GM10266 (cell line): ENCODE results near the gene FCHO1.

Experiments
- DNase-seq: peaks from one replicate; pipeline ENCODE4 v3.0.0; 2012; ENCODE audit errors: extremely low spot score
- TF ChIP-seq, protein P1 (sequence below): IDR thresholded peaks from 2 replicates; pipeline ENCODE4 v1.5.1; 2012; ENCODE audit warnings: mild to moderate bottlenecking, low read depth; ENCODE audit not compliant: control insufficient read depth, insufficient read depth; ENCODE audit errors: missing control alignments

The FCHO1 gene

DNA sequence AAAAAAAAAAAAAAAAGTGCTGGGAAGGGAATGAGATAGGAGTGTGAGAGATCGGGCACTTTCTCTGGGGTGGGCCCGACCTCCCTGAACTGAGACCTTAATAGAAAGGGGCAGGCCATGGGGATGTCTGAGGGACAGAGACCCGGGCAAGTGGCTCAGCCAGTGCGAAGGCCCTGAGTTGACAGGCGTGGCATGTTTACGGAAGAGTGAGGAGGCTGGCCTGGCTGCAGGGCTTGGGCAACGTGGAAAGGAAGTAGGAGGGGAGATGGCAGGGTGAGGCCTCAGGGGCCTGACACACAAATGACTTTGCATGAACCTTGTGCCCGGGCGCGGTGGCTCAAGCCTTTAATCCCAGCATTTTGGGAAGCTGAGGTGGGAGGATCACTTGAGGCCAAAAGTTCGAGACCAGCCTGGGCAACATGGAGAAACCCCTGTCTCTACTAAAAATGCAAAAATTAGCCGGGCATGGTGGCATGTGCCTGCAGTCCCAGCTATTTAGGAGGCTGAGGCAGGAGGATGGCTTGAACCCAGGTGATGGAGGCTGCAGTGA lies 13.9 kb downstream of the FCHO1 start:
- TF ChIP-seq, protein P1, sequence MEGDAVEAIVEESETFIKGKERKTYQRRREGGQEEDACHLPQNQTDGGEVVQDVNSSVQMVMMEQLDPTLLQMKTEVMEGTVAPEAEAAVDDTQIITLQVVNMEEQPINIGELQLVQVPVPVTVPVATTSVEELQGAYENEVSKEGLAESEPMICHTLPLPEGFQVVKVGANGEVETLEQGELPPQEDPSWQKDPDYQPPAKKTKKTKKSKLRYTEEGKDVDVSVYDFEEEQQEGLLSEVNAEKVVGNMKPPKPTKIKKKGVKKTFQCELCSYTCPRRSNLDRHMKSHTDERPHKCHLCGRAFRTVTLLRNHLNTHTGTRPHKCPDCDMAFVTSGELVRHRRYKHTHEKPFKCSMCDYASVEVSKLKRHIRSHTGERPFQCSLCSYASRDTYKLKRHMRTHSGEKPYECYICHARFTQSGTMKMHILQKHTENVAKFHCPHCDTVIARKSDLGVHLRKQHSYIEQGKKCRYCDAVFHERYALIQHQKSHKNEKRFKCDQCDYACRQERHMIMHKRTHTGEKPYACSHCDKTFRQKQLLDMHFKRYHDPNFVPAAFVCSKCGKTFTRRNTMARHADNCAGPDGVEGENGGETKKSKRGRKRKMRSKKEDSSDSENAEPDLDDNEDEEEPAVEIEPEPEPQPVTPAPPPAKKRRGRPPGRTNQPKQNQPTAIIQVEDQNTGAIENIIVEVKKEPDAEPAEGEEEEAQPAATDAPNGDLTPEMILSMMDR = no peak
- DNase-seq = no peak

- peak; percentile 59 for DNase-seq
- TF ChIP-seq, protein P1 = peak; percentile 90
These were observed 15.4 kb downstream of the FCHO1 start for GRCh38 chr19:17766543-17767131.

DNA sequence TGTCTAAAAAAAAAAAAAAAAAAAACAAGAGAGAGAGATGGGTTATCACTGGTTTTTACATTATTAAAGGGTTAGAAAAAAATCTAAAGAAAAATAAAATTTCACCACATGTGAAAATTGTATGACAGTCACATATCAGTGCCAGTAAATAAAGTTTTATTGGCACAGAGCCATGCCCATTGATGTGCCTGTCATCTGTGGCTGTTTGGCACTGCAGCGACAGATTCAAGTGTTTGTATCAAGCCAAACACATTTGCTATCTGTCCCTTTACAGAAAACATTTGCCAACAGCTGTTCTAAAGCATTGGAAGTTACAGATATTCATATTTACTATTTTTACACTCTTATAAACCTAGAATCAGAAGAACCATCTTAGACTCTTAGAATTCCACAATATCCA lies 16.3 kb downstream of the FCHO1 start:
- no peak for DNase-seq
- TF ChIP-seq, protein P1 = no peak

DNA sequence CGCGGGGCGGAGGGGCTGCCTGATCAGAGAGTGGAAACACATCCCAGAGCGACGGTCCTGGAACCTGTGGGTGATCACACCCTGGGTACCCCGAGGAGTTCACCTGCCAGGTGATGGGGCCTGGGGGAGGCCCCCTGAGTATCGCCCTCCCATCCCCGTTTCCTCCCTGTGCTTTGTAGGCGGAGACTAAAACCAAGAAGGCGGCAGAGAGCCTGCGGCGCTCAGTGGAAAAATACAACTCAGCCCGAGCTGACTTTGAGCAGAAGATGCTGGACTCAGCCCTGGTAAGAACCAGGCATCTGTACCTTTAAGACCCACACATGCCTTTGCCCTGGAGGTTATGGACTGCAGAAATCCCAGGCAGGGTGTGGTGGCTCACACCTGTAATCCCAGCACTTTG lies 19.3 kb downstream of the FCHO1 start:
- DNase-seq = no peak
- TF ChIP-seq, protein P1 = no peak

- no peak for DNase-seq
- TF ChIP-seq, protein P1 = no peak
These were observed 20.9 kb downstream of the FCHO1 start for GRCh38 chr19:17772172-17772571.

DNA sequence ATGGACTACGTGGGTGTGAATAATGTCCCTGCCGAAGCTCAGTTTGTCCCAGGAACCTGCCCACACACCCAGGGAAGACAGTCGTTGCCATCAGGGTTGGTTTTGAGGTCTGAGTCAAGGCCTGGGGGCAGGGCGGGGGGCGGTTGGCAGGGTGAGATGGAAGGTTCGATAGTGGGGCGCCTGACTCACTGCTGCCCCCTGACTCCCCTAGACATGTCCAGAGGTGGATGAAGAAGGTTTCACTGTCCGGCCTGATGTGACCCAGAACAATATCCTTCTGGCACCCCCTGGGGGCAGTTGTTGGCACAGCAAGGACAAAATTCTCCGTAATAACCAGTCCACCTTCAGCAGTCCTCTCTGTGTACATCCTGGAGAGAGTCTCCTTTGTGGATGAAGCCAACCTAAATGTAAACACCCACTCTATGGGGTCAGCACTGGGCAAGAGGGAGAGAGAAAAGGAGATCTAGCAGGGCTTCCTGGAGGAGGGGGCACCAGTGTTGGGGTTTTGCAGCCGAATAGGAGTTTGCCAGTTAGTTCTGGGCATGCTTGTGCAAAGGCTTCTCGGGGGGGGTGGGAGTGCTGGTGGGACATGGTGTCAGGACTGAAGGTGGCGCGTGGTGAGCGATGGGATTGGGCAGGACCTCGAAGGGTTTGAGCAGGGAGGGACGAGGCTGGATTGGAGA lies 24.1 kb downstream of the FCHO1 start:
- TF ChIP-seq, protein P1 = peak; percentile 41
- no peak for DNase-seq
